ENCODE results near the gene ZNF524. TPM values are rescaled to one million over a fixed set of nuclear protein-coding genes. Genes with fewer than 3 reads are reported as not detected.

Gene ZNF524
- polyA plus RNA-seq, 3 donors, result 27.9 to 60.9 (median 35.5) TPM

DNA sequence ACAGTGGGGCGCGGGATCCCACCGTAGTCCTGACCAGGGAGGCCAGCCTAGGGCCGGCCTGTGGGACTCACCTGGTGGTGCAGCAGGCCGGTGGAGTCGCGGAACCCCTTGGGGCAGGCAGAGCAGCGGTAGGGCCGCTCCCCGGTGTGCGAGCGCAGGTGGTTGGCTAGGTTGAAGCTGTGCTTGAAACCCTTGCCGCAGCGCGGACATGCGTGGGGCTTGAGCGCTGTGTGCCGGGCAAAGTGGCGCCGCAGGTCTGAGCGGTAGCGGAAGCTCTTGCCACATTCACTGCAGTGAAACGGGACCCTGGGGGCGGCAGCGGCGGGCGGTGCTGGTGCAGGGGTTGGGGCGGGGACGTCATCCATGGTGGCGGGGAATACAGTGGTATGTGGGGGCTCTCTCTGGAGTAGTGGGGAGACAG lies 2.6 kb upstream of the ZNF524 start:
- 96 to 97% (median 97%) methylated on average over 30 of the region's 30 CpGs for WGBS, 3 donors

DNA sequence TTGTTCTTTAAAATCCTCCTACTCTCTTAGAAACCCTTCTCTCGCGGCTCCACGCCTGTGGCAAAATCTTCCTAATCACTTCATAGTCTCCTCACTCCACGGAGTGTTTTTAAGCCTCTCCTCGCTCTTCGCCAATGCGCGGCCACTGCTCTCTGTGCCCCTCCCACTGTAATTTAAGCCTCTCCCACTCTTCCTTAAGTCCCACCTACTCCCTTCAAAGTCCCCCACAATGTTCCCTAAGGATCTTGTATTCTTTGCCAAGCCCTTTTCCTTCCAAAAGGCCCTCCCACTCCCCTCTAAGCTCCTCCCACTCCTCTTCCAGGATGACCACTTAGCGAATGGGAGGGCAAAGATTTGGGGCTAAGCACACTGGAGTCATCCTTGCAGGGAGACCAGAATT lies 2.1 kb upstream of the ZNF524 start:
- WGBS, 3 donors, result 87 to 90% (median 88%) methylated on average over 9 of the region's 9 CpGs
- H3K27ac ChIP-seq (ENCODE audit: low read depth, low read length), result no peak overlapping the region

More for the DNA sequence above, 2.6 kb upstream of the ZNF524 start:
- no peak overlapping the region for H3K27ac ChIP-seq (ENCODE audit: low read depth, low read length)

DNA sequence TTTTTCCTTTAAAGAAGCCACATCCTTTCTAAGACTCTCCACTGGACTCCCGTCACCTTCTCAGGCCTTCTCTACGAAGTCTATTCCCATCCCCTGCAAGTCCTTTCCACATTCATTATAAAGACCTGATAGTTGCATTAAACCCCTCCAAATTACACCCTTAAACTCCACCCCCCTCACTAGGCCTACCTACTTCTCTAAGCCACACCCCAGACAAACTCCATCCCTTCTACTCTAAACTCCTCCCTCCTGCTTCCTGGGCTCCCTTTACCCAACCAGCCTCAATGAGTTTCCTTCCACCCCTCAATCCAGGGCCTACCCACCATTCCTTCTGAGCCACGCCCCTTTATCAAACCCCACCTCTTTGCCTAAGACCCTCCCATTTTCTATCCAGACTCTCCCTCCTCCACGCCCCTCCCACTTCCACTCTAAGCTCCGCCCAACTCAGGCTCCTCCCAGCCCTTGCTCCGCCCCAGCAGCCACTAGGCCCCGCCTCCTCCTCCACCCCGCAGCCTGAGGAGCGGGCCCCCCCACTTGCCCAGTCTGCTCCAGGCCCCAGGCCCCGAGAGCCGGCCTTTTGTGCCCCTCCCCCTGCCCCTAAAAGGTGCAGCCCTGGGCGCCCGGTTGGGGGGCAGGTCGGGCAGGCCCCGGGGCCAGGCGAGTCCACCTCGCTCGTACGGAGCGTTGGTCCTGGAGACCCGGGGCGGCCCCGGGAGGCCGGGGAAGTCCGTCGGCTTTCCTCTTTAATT lies 1.2 kb upstream of the ZNF524 start:
- WGBS, 3 donors, result 5 to 7% (median 7%) methylated on average over 25 to 26 of the region's 26 CpGs
- H3K27ac ChIP-seq (ENCODE audit: low read depth, low read length), result peak overlapping the region; percentile 90

DNA sequence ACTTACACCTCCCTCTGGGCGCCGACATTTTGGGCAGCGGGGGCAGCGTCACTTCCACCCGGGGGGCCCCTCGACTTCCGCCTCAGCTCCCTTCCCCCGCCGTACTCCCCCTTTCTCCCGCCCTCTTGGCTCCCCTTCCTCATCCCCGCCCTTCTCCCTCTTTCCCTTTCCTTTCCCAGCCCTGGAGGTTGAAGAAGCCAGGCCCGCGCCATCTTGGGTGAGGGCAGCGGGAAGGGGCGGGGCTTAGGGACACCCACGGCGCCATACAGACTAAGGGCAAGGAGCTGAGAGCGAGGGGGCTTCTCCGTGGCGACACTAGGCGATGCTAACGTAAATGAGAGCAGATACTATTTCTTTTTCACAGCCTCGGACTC lies 633 bp upstream of the ZNF524 start, which contains the start of gene FIZ1:
Gene FIZ1 (minus strand): TSS at position 50 of the 374 bp plus-strand sequence. CDS start 1,652 bp downstream, outside the sequence.
- peak within 1 kb of the TSS; percentile 90 for H3K27ac ChIP-seq (ENCODE audit: low read depth, low read length)
- 0 to 1% (median 0%) methylated on average over 19 to 23 of the region's 23 CpGs for whole genome bisulfite sequencing, 3 donors

DNA sequence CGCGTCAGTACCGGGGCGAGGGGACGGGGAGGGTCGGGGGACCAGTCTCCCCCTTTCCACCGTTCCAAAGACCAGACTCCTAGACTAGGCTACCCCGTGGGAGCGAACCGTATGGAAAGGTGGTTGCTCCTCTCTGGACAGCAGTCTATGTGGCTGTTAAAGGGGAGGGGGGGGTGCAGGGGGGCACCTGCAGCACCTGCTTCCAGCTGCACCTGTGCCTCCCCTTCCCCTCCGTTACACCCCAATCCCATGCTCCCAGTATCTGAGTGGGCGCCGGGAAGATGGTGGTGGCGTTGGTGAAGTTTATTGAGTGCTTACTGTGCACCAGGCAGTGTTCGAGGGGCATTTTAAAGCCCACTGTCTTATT lies 557 bp downstream of the ZNF524 start:
- H3K27ac ChIP-seq (ENCODE audit: low read depth, low read length), result no peak overlapping the region
- 2 to 6% (median 5%) methylated on average over 14 to 15 of the region's 15 CpGs for WGBS, 3 donors

DNA sequence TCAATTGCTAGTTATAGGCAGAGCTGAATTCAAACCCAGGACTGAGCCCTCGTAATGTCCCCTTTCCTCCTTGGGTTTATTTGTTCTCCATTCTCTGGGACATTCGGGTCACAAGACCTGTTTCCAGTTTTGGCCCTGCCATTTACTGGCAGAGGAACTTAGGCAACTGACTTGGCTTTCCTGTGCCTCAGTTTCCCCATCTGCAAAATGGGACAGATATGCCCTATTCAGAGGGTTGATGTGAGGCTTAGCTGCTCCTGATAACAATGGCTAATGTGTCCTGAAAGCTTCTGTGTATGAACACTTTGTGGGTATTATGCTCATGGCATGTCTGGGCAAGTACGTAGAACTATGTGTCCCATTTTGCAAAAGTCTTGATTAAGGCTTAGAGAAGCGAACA lies 996 bp downstream of the ZNF524 start:
- 43 to 67% (median 64%) methylated on average over 4 of the region's 4 CpGs for WGBS, 3 donors

DNA sequence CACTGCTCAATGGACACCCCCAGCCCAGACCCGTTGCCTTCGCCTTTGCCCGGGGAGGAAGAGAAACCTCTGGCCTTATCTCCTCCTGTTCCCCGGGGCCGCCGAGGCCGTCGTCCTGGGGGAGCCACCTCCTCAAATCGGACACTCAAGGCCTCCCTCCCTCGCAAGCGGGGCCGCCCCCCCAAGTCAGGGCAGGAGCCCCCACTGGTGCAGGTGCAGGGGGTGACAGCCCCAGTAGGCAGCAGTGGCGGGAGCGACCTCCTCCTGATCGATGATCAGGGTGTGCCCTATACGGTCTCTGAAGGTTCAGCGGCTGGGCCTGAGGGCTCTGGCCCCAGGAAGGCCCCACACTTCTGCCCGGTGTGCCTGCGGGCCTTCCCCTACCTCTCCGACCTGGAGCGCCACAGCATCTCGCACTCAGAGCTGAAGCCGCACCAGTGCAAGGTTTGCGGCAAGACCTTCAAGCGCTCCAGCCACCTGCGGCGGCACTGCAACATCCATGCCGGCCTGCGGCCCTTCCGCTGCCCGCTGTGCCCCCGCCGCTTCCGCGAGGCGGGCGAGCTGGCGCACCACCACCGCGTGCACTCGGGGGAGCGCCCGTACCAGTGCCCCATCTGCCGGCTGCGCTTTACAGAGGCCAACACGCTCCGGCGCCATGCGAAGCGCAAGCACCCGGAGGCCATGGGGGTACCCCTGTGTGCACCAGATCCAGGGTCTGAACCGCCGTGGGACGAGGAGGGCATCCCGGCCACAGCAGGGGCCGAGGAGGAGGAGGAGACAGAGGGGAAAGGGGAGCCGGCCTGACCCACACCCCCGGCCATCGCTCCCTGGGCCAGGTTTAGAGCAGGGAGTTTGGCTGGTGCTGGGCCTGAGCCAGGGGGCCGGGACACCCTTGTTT lies 2.3 kb downstream of the ZNF524 start:
- 93 to 95% (median 94%) methylated on average over 58 to 60 of the region's 60 CpGs for WGBS, 3 donors

More for the DNA sequence above, 996 bp downstream of the ZNF524 start:
- no peak overlapping the region for H3K27ac ChIP-seq (ENCODE audit: low read depth, low read length)

DNA sequence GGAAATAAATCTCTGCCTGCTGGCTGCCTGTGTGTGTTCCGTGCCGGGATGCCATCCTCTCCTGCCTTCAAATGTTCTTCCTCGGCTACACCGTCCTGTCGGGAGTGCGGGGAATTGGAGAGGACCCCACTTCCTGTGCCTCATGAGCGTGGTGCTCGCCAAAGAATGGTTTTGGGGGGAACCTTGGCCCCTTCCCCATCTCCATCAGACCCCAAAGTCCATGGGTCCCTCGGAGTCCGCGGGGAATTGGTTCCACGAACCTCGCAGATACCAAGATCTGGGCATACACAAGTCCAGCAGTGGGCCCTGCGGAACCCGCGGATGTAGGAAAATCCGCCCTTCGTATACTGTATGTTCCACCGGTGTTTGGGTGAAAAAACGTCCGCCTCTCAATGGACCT lies 3.0 kb downstream of the ZNF524 start:
- H3K27ac ChIP-seq (ENCODE audit: low read depth, low read length), result no peak overlapping the region
- WGBS, 3 donors, result 89 to 93% (median 91%) methylated on average over 21 of the region's 21 CpGs

More for the DNA sequence above, 2.3 kb downstream of the ZNF524 start:
- no peak overlapping the region for H3K27ac ChIP-seq (ENCODE audit: low read depth, low read length)

DNA sequence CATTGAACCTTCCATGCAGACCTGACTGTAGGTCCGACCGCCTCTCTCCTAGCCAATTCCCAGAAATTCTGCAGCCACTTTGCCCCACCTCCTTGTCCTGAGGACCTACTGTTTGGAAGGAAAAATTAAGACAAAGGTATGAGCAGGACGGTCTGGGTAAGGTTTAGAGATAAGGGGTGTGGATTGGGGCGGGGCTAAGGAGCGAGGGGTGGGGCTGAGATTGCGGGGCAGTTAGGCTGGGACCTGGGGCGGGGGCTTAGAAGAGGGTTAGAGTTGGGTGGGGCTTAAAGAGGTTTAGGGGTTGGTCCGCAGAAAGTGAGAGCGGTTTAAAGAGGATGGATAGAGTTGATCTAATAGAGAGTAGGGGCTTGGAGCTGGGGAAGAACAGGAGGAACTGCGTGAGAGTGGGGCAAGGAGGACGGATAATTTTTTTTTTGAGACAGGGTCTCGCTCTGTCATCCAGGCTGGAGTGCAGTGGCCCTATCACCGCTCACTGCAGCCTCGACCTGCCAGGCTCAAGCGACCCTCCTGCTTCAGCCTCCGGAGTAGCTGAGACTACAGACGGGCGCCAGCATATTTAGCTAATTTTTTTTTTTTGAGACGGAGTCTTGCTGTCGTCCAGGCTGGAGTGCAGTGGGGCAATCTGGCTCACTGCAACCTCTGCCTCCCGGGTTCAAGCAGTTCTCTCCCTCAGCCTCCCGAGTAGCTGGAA lies 3.6 kb downstream of the ZNF524 start:
- no peak overlapping the region for H3K27ac ChIP-seq (ENCODE audit: low read depth, low read length)
- WGBS, 3 donors, result 73 to 82% (median 75%) methylated on average over 22 of the region's 22 CpGs

DNA sequence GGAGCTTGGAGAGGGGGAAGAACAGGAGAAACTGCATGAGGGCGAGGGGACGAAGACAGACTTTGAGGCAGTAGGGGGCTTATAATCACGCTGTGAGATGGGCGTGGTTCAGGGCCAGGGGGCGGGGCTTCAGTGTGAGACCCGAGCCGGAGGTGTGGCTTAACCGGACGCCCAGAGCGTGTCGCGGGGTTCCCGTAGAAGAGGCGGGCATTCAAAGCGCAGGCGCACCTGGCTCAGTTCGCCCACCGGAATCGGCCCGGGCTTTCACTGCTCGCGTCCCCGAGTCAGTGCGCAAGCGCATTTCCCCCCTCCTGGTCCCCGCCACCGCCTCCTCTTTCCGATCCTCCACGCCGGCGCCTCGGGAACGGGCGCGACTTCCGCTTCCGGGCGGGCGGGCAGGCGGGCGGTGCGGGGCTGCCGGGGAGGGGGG lies 5.1 kb downstream of the ZNF524 start:
- H3K27ac ChIP-seq (ENCODE audit: low read depth, low read length), result peak overlapping the region; percentile 80
- whole genome bisulfite sequencing, 3 donors, result 0 to 1% (median 1%) methylated on average over 36 to 43 of the region's 43 CpGs

DNA sequence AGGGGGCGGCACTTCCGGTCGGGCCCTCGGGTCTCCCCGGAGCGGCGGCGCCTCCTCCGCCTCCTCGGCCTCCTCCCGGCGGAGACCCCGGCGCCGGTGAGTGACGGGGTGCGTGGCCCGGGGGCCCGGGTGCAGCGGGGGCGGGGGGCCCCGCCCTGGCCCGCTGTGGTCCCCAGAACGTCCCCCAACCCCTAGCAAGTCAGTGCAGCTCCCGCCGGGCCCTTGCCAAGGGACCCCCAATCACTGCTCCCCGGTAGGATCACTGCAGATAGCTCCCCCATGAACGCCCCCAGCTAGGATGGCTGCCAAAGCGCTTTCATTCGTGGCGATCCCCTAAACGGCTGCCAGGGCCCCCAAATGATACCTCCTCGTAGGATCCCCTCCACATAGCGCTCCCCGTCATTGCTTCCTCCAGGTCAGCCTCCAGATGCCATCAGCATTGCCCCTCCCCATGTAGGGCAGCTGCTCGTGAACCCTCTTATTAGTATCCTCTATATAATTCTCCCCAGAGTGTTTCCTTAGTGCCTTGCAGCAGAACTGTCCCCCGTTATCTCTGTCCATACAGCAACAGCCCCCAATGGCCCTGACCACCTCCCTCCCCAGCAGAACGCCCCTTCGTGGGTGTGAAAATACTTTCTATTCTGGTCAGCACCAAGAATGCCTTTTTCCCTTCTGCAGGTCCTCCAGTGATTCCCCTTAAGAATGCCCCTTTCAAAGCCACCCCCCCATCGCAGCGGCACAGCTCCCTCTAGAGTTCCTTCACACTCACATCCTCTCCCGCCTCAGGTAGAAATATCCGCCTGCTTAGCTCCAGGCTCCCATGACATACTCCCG lies 5.8 kb downstream of the ZNF524 start, which contains the start of gene ZNF865:
Gene ZNF865 (plus strand): TSS at position 11 of the 834 bp plus-strand sequence. CDS start 7,972 bp downstream, outside the sequence.
- H3K27ac ChIP-seq (ENCODE audit: low read depth, low read length), result peak within 1 kb of the TSS; percentile 80
- WGBS, 3 donors, result 0 to 1% (median 1%) methylated on average over 18 to 44 of the region's 44 CpGs

DNA sequence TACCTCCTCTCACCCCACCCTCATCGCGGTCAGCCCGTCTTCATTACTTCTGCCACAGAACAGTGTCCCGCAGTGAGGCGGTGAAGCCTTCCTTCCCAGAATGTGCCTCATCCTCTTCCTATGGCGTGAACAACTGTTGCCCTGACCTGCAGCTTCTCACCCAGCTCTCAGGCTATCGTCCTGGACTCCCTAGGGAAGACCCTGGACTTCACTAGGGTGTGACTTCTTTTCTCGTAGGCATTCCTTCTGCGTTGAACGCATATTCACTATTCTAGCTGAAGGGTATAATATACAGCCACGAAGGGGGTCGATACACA lies 6.3 kb downstream of the ZNF524 start:
- 15 to 24% (median 17%) methylated on average over 12 of the region's 12 CpGs for WGBS, 3 donors
- no peak overlapping the region for H3K27ac ChIP-seq (ENCODE audit: low read depth, low read length)

DNA sequence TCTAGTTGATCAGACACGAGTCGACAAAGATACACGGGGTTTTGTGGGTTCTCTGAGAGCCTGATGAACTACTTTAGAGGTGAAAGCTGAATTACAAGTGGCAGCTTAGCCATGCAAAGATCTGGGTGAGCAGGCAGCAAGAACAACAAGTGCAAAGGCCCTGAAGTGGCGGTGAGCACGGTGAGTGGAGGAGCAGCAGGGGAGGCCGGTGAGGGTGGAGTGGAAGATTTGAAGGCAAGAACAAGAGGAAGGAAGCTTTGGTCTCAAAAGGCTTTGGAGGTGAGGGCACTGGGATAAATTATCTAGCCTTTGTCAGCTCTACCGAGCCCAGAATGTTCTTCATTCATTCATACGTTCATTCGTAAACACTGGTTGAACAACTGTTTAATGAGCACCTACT lies 6.7 kb downstream of the ZNF524 start:
- WGBS, 3 donors, result 63 to 69% (median 66%) methylated on average over 9 of the region's 9 CpGs
- no peak overlapping the region for H3K27ac ChIP-seq (ENCODE audit: low read depth, low read length)

DNA sequence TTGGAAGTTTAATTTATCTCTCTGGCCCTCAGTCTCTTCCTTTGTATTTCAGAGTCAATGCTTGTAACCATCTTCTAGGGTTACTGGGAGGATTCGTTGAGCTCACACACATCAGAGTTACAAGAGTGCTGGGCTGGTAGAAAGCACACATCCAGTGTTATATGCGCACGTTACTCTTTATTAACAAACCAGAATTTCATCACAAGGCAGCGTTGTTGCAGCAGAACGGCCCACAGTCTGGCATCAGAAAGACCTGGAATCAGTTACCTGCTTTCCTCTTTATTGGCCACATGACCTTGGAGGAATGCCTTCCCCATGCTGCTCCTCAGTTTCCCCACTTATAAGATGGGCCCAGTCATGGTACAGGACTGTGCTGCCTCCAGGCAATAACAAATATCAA lies 9.2 kb downstream of the ZNF524 start:
- H3K27ac ChIP-seq (ENCODE audit: low read depth, low read length), result no peak overlapping the region
- WGBS, 3 donors, result 61 to 95% (median 69%) methylated on average over 5 of the region's 5 CpGs

DNA sequence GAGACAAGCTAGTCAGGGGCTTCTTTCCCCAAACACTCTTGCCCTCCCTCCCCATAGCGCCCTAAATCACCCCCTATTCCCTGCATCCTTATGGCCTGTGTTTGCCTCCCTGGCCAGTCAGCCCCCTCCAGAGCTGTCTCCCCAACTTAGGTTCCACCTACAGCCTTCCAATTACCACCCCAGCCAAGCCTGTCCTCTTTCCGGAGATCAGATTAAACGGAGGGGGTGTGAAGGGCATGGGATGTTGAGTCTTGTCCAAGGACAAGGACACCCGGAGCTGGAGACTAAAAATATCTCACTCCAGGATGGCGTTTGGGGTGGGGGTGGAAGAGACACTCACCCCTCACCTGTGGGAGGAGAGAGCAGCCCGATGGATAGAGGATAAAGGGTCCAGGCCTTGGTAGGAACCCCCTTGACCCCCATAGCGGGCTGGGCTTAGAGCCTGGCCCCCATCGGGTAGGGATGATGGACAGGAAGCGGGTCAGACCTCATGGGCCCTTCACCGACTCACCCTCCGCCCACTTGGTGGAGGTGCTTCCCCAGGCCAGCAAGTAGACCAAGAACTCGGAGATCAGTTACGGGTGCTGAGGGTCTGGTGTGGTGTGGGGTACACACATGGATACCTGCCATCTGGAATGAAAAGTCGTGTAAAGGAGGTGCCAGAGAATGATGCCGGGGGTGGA lies 11.4 kb downstream of the ZNF524 start:
- no peak overlapping the region for H3K27ac ChIP-seq (ENCODE audit: low read depth, low read length)
- WGBS, 3 donors, result 59 to 79% (median 78%) methylated on average over 15 of the region's 15 CpGs

DNA sequence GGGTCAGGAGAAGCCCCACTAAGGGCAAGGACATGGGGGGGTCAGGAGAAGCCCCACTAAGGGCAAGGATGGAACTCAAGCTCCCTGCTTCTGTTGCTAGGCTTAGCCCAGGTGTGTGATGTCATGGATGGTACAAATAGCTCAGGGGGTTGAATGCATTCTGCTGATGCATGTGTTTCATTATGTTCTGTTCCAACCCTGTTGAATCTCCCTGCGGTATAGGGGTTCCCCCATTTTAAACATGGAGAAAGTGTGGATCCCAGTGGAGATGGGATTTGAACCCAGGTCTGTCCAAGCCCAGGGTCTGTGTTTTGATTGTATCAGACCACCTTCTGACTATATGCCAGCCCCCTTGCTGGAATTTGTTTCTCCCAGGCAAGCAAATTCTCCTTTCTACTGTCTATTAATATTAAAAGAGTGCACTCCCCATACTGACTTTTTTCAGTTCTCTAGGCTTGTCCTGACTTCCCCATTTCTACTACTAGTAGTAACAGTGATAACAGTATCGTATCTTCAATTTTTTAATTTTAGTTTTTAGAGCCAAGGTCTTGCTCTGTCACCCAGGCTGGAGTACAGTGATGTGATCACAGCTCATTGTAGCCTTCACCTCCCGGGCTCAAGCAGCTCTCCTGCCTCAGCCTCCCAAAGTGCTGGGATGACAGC lies 12.0 kb downstream of the ZNF524 start:
- WGBS, 3 donors, result 80 to 88% (median 83%) methylated on average over 3 of the region's 3 CpGs
- no peak overlapping the region for H3K27ac ChIP-seq (ENCODE audit: low read depth, low read length)

DNA sequence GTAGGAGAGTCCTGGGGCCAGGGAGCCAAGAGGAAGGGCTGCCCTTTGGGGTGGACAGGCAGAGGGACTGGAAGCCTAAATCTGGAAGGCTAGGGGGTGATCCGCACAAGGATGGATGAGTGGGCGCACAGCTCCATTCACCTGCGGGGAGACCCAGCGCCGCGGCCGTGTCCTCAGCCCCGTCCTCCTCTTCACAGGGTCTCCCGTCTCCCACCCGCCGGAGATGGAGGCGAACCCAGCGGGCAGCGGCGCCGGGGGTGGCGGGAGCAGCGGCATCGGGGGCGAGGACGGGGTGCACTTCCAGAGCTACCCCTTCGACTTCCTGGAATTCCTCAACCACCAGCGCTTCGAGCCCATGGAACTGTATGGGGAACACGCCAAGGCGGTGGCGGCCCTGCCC lies 13.3 kb downstream of the ZNF524 start:
- 92 to 96% (median 96%) methylated on average over 22 to 27 of the region's 27 CpGs for WGBS, 3 donors
- H3K27ac ChIP-seq (ENCODE audit: low read depth, low read length), result no peak overlapping the region

Measured in adipose tissue (tissue), 3 donors.